Measurements from ENCODE around the gene ZCCHC8. TPM values are rescaled to one million over a fixed set of nuclear protein-coding genes. Genes with fewer than 3 reads are reported as not detected.
"Not testable (repeated sequence)": the region's sequence is repeated elsewhere in the genome, so short reads cannot be mapped to it uniquely, and the experiment has no call there.

The ZCCHC8 gene
- total and polyA plus RNA-seq, 4 experiments from 2014 or later, result 5.4 to 59.9 (median 32.9) TPM

DNA sequence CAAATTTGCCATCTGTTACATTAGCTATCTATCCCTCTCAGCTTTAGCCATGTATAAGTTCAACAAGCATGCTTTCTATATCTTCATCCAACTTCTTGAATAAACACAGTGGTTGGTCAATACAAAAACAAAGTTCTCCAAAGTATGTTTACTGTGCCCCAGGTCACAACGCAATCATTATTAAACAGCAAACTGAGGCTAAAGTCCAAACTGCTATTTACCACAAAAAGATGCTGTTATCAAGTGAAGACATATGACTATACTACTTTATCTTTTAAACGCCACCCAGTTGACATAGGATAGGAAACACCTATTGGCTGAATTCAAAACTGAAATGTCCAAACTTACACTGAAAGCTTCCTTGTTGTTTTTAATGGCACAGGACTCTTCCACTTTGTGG lies 11.7 kb downstream of the ZCCHC8 start:
- POLR2A ChIA-PET (ENCODE audit: partially characterized antibody), result interaction anchor here (1.8 kb wide), 1 partner anchor 12 kb away, joined by 5 read pairs; the partner anchor contains the start of gene ZCCHC8
- Histone ChIP-seq H3K4me1 (ENCODE audit: insufficient read depth, low read length) (no peaks in the 10 kb centered on the region), H3K27ac (ENCODE audit: low read depth, low read length) (no peak overlapping the region), H3K36me3 (ENCODE audit: insufficient read depth, low read length) (peaks cover 45% of the 10 kb centered on the region), H3K4me3 (ENCODE audit: low read length in 2 of 2) (no peak overlapping the region), H3K9me3 (ENCODE audit: control insufficient read depth in 1 of 2, low read length in 2 of 2) (no peaks in the 10 kb centered on the region), H3K27me3 (ENCODE audit: insufficient read depth, low read length) (no peaks in the 10 kb centered on the region)
- no peak overlapping the region for H3K4me3 Mint-ChIP-seq
- H3K9me3 Mint-ChIP-seq, result no peaks in the 10 kb centered on the region
- intact Hi-C loops (cut with micrococcal nuclease), result no loop called here
- no peak for DNase-seq
- H3K27me3 Mint-ChIP-seq, result no peaks in the 10 kb centered on the region
- H3K27ac Mint-ChIP-seq, result peak overlapping the region in 2 of 7 donors; percentile 35 to 39
- peaks cover 5 to 13% (median 7%) of the 10 kb centered on the region in 4 donors for H3K4me1 Mint-ChIP-seq
- CTCF ChIA-PET (ENCODE audit: partially characterized antibody), result interaction anchor here (1.1 to 1.8 kb wide), 5 partner anchors 9 to 89 kb away, joined by 3 to 6 read pairs (median 5); no protein-coding TSS in a partner anchor
- peaks cover 39 to 64% of the 10 kb centered on the region in 2 donors for H3K36me3 Mint-ChIP-seq

DNA sequence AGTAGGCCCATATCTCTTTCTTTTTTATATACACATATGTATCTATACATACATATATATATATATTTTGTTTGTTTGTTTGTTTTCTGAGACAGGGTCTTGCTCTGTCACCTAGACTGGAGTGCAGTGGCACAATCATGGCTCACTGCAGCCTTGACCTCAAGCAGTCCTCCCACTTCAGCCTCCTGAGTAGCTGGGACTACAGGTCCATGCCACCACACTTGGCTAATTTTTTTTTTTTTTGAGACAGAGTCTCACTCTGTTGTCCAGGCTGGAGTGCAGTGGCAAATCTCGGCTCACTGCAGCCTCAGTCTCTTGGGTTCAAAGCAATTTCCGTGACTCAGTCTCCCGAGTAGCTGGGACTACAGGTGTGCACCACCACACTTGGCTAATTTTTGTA lies 12.9 kb downstream of the ZCCHC8 start:
- peaks cover 46% of the 10 kb centered on the region for H3K36me3 ChIP-seq (ENCODE audit: insufficient read depth, low read length)
- H3K4me1 ChIP-seq (ENCODE audit: insufficient read depth, low read length); H3K4me3 Mint-ChIP-seq; H3K9me3 Mint-ChIP-seq; H3K27ac Mint-ChIP-seq; H3K4me3 ChIP-seq (ENCODE audit: low read length in 2 of 2); H3K9me3 ChIP-seq (ENCODE audit: control insufficient read depth in 1 of 2, low read length in 2 of 2); DNase-seq; H3K27ac ChIP-seq (ENCODE audit: low read depth, low read length); H3K27me3 Mint-ChIP-seq; intact Hi-C loops (cut with micrococcal nuclease); H3K27me3 ChIP-seq (ENCODE audit: insufficient read depth, low read length): not testable (repeated sequence)
- CTCF ChIA-PET (ENCODE audit: partially characterized antibody), result interaction anchor here (1.5 kb wide), 1 partner anchor 16 kb away, joined by 5 read pairs; no protein-coding TSS in a partner anchor
- H3K4me1 Mint-ChIP-seq, result peaks cover 6 to 13% (median 7%) of the 10 kb centered on the region in 4 donors
- H3K36me3 Mint-ChIP-seq, result peaks cover 45 to 72% of the 10 kb centered on the region in 2 donors
- POLR2A ChIA-PET (ENCODE audit: partially characterized antibody), result interaction anchor here (1.8 kb wide), 1 partner anchor 13 kb away, joined by 5 read pairs; the partner anchor contains the start of gene ZCCHC8

DNA sequence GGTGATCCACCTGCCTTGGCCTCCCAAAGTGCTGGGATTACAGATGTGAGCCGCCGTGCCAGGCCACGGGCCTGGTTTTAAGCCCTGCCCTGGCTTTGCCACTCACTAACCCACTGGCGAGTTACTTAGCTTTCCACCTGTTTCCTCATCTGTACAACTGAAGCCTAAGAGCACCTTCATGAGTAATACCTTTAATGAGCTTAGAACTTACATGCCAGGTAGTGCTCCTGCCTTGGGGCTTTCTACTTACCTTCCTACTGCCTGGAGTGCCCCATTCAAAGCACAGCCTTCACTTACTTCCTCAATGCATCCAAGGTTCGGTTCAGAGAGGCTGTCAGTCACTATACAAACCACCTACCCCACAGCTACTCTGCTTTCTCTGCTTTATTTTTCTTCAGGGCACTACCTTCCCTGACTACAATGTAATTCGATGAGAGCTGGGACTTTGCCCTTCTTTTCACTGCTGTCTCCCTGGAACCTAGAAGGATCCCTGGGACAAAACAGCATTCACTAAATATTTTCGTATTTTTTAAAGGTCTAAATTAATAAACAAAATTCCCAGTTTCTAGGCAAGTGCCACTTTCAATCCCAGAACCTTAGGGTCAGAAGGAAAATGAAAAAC lies 13.8 kb downstream of the ZCCHC8 start:
- intact Hi-C loops (cut with micrococcal nuclease), result no loop called here
- ChIA-PET POLR2A (ENCODE audit: partially characterized antibody) (interaction anchor here (0.8 kb wide), 1 partner anchor 14 kb away, joined by 3 read pairs; the partner anchor contains the start of gene ZCCHC8), CTCF (ENCODE audit: partially characterized antibody) (interaction anchor here (0.8 to 2.2 kb wide), 4 partner anchors 10 to 87 kb away, joined by 3 to 11 read pairs (median 4); no protein-coding TSS in a partner anchor)
- no peaks in the 10 kb centered on the region for H3K9me3 ChIP-seq (ENCODE audit: control insufficient read depth in 1 of 2, low read length in 2 of 2)
- no peak for DNase-seq
- H3K9me3 Mint-ChIP-seq, result no peaks in the 10 kb centered on the region
- peaks cover 3 to 11% (median 6%) of the 10 kb centered on the region in 4 donors for H3K4me1 Mint-ChIP-seq
- no peak overlapping the region for H3K27ac ChIP-seq (ENCODE audit: low read depth, low read length)
- peak overlapping the region in 2 of 7 donors; percentile 57 to 89 for H3K27ac Mint-ChIP-seq
- no peaks in the 10 kb centered on the region for H3K27me3 Mint-ChIP-seq
- H3K4me1 ChIP-seq (ENCODE audit: insufficient read depth, low read length), result no peaks in the 10 kb centered on the region
- H3K27me3 ChIP-seq (ENCODE audit: insufficient read depth, low read length), result no peaks in the 10 kb centered on the region
- H3K36me3 ChIP-seq (ENCODE audit: insufficient read depth, low read length), result peaks cover 39% of the 10 kb centered on the region
- peaks cover 40 to 70% of the 10 kb centered on the region in 2 donors for H3K36me3 Mint-ChIP-seq
- H3K4me3 Mint-ChIP-seq, result no peak overlapping the region
- no peak overlapping the region for H3K4me3 ChIP-seq (ENCODE audit: low read length in 2 of 2)

DNA sequence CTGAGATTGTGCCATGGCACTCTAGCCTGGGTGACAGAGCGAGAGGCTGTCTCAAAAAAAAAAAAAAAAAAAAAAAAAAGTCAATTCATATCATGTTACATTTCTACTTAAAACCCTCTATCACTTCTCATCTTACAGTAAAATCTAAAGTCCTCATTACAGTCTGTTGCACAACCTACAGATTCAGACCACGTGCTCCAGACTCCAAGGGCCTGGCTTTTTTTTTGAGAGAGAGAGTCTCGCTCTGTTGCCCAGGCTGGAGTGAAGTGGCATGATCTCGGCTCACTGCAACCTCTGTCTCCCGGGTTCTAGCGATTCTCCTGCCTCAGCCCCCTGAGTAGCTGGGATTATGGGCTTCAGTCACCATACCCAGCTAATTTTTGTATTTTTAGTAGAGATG lies 14.4 kb downstream of the ZCCHC8 start:
- H3K27ac Mint-ChIP-seq, result peak overlapping the region in 1 of 7 donors; percentile 57
- H3K9me3 Mint-ChIP-seq; intact Hi-C loops (cut with micrococcal nuclease); H3K4me3 ChIP-seq (ENCODE audit: low read length in 2 of 2); H3K27ac ChIP-seq (ENCODE audit: low read depth, low read length); H3K4me3 Mint-ChIP-seq; H3K4me1 Mint-ChIP-seq; H3K27me3 ChIP-seq (ENCODE audit: insufficient read depth, low read length); H3K9me3 ChIP-seq (ENCODE audit: control insufficient read depth in 1 of 2, low read length in 2 of 2); DNase-seq; H3K4me1 ChIP-seq (ENCODE audit: insufficient read depth, low read length); H3K27me3 Mint-ChIP-seq: not testable (repeated sequence)
- CTCF ChIA-PET (ENCODE audit: partially characterized antibody), result interaction anchor here (0.8 to 2.2 kb wide), 4 partner anchors 10 to 87 kb away, joined by 3 to 11 read pairs (median 4); no protein-coding TSS in a partner anchor
- peaks cover 40% of the 10 kb centered on the region for H3K36me3 ChIP-seq (ENCODE audit: insufficient read depth, low read length)
- H3K36me3 Mint-ChIP-seq, result peaks cover 41 to 68% of the 10 kb centered on the region in 2 donors
- POLR2A ChIA-PET (ENCODE audit: partially characterized antibody), result interaction anchor here (0.8 kb wide), 1 partner anchor 15 kb away, joined by 3 read pairs; the partner anchor contains the start of gene ZCCHC8

DNA sequence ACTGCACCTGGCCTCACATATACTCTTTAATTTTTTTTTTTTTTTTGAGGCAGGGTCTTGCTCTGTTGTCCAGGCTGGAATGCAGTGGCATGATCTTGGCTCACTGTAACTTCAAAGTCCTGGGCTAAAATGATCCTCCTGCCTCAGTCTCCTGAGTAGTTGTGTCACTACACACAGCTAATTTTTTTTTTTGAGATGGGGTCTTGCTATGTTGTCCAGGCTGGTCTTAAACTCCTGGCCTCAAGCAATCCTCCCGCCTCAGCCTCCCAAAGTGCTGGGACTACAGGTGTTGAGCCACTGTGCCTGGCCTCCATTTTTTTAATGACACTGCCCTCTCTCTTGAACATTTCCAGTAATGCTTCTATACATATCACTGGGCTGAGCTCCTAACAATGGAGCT lies 16.3 kb downstream of the ZCCHC8 start:
- H3K4me1 Mint-ChIP-seq; H3K27ac ChIP-seq (ENCODE audit: low read depth, low read length); H3K4me3 Mint-ChIP-seq; DNase-seq; H3K4me3 ChIP-seq (ENCODE audit: low read length in 2 of 2); intact Hi-C loops (cut with micrococcal nuclease); H3K27me3 ChIP-seq (ENCODE audit: insufficient read depth, low read length); H3K27me3 Mint-ChIP-seq; H3K9me3 Mint-ChIP-seq; H3K9me3 ChIP-seq (ENCODE audit: control insufficient read depth in 1 of 2, low read length in 2 of 2); H3K4me1 ChIP-seq (ENCODE audit: insufficient read depth, low read length): not testable (repeated sequence)
- Mint-ChIP-seq H3K36me3 (peaks cover 45 to 69% of the 10 kb centered on the region in 2 donors), H3K27ac (peak overlapping the region in 5 of 7 donors; percentile 3 to 82 (median 15))
- ChIA-PET CTCF (ENCODE audit: partially characterized antibody) (interaction anchor here (1.0 to 2.9 kb wide), 2 partner anchors 24 to 84 kb away, joined by 3 to 8 read pairs; no protein-coding TSS in a partner anchor), POLR2A (ENCODE audit: partially characterized antibody) (interaction anchor here (1.9 kb wide), 1 partner anchor 17 kb away, joined by 7 read pairs; the partner anchor contains the start of gene ZCCHC8)
- peaks cover 51% of the 10 kb centered on the region for H3K36me3 ChIP-seq (ENCODE audit: insufficient read depth, low read length)

DNA sequence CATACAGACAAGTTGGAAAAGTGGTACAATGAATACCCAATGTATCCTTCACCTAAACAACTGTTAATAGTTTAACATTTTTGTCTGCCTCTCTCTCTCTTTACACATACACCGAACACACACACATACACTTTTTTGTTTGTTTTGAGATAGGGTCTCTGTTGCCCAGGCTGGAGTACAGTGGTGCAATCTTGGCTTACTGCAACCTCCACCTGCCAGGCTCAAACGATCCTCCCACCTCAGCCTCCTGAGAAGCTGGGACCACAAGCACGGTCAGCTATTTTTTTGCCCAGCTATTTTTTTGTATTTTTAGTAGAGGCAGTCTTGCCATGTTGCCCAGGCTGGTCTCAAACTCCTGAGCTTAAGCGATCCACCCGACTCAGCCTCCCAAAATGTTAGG lies 16.8 kb downstream of the ZCCHC8 start:
- H3K36me3 Mint-ChIP-seq, result peaks cover 40 to 68% of the 10 kb centered on the region in 2 donors
- H3K4me1 Mint-ChIP-seq, result peaks cover 0 to 6% (median 4%) of the 10 kb centered on the region in 4 donors
- H3K27me3 Mint-ChIP-seq, result no peaks in the 10 kb centered on the region
- POLR2A ChIA-PET (ENCODE audit: partially characterized antibody), result interaction anchor here (1.9 kb wide), 1 partner anchor 17 kb away, joined by 7 read pairs; the partner anchor contains the start of gene ZCCHC8
- H3K4me3 Mint-ChIP-seq, result no peak overlapping the region
- no peaks in the 10 kb centered on the region for H3K4me1 ChIP-seq (ENCODE audit: insufficient read depth, low read length)
- intact Hi-C loops (cut with micrococcal nuclease), result no loop called here
- no peaks in the 10 kb centered on the region for H3K9me3 Mint-ChIP-seq
- no peaks in the 10 kb centered on the region for H3K9me3 ChIP-seq (ENCODE audit: control insufficient read depth in 1 of 2, low read length in 2 of 2)
- H3K27me3 ChIP-seq (ENCODE audit: insufficient read depth, low read length), result no peaks in the 10 kb centered on the region
- CTCF ChIA-PET (ENCODE audit: partially characterized antibody), result interaction anchor here (1.0 to 2.9 kb wide), 2 partner anchors 24 to 84 kb away, joined by 3 to 8 read pairs; no protein-coding TSS in a partner anchor
- H3K4me3 ChIP-seq (ENCODE audit: low read length in 2 of 2), result no peak overlapping the region
- H3K27ac ChIP-seq (ENCODE audit: low read depth, low read length), result no peak overlapping the region
- H3K27ac Mint-ChIP-seq, result peak overlapping the region in 4 of 7 donors; percentile 1 to 49 (median 30)
- DNase-seq, result no peak
- H3K36me3 ChIP-seq (ENCODE audit: insufficient read depth, low read length), result peaks cover 48% of the 10 kb centered on the region

DNA sequence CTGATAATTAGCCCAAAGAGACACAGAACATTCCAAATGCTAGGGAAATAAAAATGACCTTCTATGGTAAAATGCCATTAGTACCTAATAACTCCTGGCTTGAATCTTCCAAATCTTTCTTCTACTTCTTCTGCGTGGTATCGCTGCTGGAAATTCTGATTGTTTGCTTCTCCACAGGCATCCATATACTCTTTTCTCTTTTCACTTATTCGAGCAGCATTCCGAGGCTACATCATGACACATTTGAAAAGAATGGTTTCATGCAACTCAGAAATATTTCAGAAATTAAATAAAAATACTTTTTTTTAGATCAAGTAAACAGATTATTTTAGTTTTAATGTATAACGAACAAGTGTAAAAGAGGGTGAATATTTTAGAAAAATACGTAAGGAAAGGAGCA lies 18.9 kb downstream of the ZCCHC8 start:
- H3K4me1 Mint-ChIP-seq, result peaks cover 0 to 6% (median 2%) of the 10 kb centered on the region in 4 donors
- Histone ChIP-seq H3K9me3 (ENCODE audit: control insufficient read depth in 1 of 2, low read length in 2 of 2) (no peaks in the 10 kb centered on the region), H3K27ac (ENCODE audit: low read depth, low read length) (no peak overlapping the region), H3K4me1 (ENCODE audit: insufficient read depth, low read length) (no peaks in the 10 kb centered on the region), H3K36me3 (ENCODE audit: insufficient read depth, low read length) (peaks cover 46% of the 10 kb centered on the region), H3K27me3 (ENCODE audit: insufficient read depth, low read length) (no peaks in the 10 kb centered on the region), H3K4me3 (ENCODE audit: low read length in 2 of 2) (no peak overlapping the region)
- no peaks in the 10 kb centered on the region for H3K27me3 Mint-ChIP-seq
- H3K9me3 Mint-ChIP-seq, result no peaks in the 10 kb centered on the region
- intact Hi-C loops (cut with micrococcal nuclease), result no loop called here
- ChIA-PET CTCF (ENCODE audit: partially characterized antibody) (interaction anchor here (0.9 kb wide), 1 partner anchor 10 kb away, joined by 4 read pairs; no protein-coding TSS in a partner anchor), POLR2A (ENCODE audit: partially characterized antibody) (no interaction called here)
- peak overlapping the region in 1 of 7 donors; percentile 51 for H3K27ac Mint-ChIP-seq
- peaks cover 48 to 71% of the 10 kb centered on the region in 2 donors for H3K36me3 Mint-ChIP-seq
- DNase-seq, result no peak
- no peak overlapping the region for H3K4me3 Mint-ChIP-seq

Data from CD4-positive, alpha-beta memory T cell (primary cell).